Mammary epithelial cell (primary cell): Measurements from ENCODE around the gene IL6ST.

Source experiments
- CTCF ChIP-seq, 2 donors: IDR thresholded peaks in 1 of 2; conservative IDR thresholded peaks in 1 of 2; 2 replicates each; pipeline ENCODE4 v1.5.1; 2011 to 2012; ENCODE audit warnings: inconsistent platforms in 2 of 2, low read length in 2 of 2, mild to moderate bottlenecking in 2 of 2, control low read depth in 1 of 2, low read depth in 1 of 2; ENCODE audit not compliant: insufficient read depth in 1 of 2; ENCODE audit errors: extremely low read depth in 1 of 2
- EZH2 ChIP-seq: IDR thresholded peaks from 2 replicates; pipeline ENCODE4 v1.6.1; 2012; ENCODE audit warnings: low read length, inconsistent platforms, borderline replicate concordance

DNA sequence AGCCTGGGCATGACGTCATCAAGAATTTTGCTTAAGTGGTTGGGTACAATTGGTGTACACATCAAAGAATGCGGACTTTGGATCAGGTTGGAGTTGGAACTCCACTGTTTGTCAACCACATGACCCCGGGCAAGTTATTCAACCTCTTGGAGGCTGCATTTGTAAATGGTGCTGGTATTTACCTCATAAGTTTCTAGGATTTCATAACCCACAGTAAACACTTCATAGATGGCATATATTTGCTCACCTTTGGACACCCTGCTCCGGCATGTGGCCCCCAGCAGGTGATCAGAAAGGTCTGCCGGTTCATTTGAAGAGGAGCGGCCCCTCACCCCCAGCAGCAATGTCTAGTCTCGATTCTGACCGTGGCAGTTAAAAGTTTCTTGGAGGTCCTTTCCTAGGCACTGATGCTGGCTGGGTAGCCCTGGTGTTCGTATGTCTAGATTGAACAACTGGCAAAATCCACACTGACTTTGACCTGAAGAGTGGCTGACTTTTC is 60.6 kb downstream of the IL6ST start:
- TF ChIP-seq EZH2 (no peak), CTCF (conservative IDR thresholded peaks at IDR 0.05 in 1 of 2, IDR thresholded peaks at IDR 0.05 in 1 of 2; ENCODE audit: extremely low read depth in 1 of 2, insufficient read depth in 1 of 2, low read depth in 1 of 2, low read length in 2 of 2) (no peak)
